Measurements from ENCODE around the gene ACOT8.
"Not testable (repeated sequence)": the region's sequence is repeated elsewhere in the genome, so short reads cannot be mapped to it uniquely, and the experiment has no call there.

Gene ACOT8

DNA sequence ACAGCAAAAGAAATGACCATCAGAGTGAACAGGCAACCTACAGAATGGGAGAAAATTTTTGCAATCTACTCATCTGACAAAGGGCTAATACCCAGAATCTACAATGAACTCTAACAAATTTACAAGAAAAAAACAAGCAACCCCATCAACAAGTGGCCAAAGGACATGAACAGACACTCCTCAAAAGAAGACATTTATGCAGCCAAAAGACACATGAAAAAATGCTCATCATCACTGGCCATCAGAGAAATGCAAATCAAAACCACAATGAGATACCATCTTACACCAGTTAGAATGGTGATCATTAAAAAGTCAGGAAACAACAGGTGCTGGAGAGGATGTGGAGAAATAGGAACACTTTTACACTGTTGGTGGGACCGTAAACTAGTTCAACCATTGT is 59.7 kb downstream of the ACOT8 start:
- DNase-seq (ENCODE audit: low read depth in 2 of 2, low spot score in 1 of 2): not testable (repeated sequence)

DNA sequence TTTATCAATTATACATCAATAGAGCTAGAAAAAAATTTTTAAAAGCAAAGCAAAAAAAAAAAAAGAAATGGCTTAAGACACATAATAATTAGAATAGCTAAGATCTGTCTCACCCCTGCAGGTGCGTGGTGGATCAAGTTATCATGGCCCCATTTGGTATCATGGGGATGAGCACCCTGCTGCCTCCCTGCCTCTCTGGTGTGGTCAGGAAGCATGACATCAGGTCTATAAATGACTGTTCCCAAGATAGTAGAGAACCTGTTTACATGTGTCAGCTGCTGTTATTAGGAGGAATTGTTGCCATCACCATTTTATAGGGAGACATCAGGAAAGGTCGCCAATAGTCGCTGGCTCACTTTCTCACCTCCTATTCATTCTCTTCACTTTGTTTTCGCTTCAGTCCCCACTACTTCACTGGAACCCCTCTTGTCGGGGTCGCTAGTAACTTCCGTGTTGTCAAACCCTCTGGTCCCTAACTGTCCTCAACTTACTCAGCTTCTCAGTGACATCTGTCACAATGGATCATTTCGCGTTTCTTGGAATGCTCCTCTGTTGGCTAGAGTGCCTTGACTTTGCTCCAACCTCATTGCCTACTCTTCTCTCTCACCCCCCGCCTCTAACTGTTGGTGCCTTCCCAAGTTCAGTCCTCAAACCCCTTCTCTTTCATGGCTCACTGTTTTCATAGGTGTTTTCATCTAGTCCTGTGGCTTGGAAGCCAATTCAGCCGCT is 60.7 kb downstream of the ACOT8 start:
- no peak for DNase-seq (ENCODE audit: low read depth in 2 of 2, low spot score in 1 of 2)

DNA sequence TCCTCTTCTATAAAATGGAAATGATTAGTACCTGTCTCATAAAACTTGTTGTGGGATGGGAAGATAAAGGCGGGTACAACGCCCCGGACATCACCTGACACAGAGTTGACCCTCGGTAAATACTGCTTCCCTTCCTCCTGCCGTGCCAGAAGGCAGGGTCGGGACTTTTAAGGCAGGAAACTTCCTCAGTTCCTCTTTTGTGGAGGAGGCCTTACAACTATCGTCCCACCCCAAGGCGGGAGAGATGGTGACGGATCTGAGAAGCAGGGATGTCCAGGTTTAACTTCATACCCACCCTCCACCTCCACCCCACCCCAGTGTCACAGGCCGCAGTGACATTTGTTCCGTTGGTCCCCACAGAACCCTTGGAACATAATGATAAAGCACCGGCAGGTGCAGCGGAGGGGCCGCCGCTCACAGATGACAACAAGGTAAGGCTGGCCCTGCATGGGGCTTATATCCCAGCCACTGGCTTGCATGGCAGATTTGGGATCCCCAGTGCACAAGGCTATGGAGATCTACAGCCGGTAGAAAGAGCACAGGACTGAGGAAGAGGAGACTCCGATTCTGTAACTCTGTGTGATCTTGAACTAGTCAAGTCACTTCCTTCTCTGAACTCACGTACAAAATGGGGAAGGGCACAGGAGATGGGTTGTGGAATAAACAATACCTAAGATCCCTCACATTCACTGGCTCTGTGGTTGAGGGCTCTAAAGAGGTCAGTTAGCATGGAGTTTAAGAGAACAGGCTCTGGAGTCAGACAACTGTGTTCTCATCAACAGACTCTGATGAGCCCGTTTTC is 64.7 kb downstream of the ACOT8 start:
- DNase-seq (ENCODE audit: low read depth in 2 of 2, low spot score in 1 of 2): no peak

All from stimulated activated CD8-positive, alpha-beta memory T cell treated with anti-CD3 and anti-CD28 coated beads, Interleukin-4, amount 100 ng/mL, for 1 hour (primary cell).